Amniotic epithelial cell (primary cell): ENCODE data around the gene ADAMTS8.
"Not testable (repeated sequence)": the region's sequence is repeated elsewhere in the genome, so short reads cannot be mapped to it uniquely, and the experiment has no call there.

Experiments used
- DNase-seq: peaks from one replicate; pipeline ENCODE4 v3.0.0-alpha.2; 2010; ENCODE audit warnings: low read depth

ADAMTS8 gene

GRCh38 chr11:130439160-130439519, 10.7 kb upstream of the ADAMTS8 start:
- DNase-seq: no peak

- not testable (repeated sequence) for DNase-seq
Measured at GRCh38 chr11:130438401-130439159, 10.2 kb upstream of the ADAMTS8 start.

- no peak for DNase-seq
Measured at GRCh38 chr11:130437848-130438247, 9.4 kb upstream of the ADAMTS8 start.

- DNase-seq: no peak
Measured at GRCh38 chr11:130436171-130436570, 7.8 kb upstream of the ADAMTS8 start.

- DNase-seq: no peak
Measured at GRCh38 chr11:130435671-130436070, 7.3 kb upstream of the ADAMTS8 start.

- peak; percentile 67 for DNase-seq
Measured at GRCh38 chr11:130434521-130435223, 6.3 kb upstream of the ADAMTS8 start.

- DNase-seq: peak; percentile 20
Measured at GRCh38 chr11:130433357-130433756, 4.9 kb upstream of the ADAMTS8 start.

- DNase-seq: peak; percentile 27
Measured at GRCh38 chr11:130431801-130432200, 3.4 kb upstream of the ADAMTS8 start.

- DNase-seq: peak; percentile 54
Measured at GRCh38 chr11:130431331-130431773, 2.9 kb upstream of the ADAMTS8 start.

- no peak for DNase-seq
Measured at GRCh38 chr11:130429983-130430382, 1.6 kb upstream of the ADAMTS8 start.

- no peak for DNase-seq
Measured at GRCh38 chr11:130429120-130429681, 792 bp upstream of the ADAMTS8 start.

- DNase-seq: no peak
Measured at GRCh38 chr11:130427581-130428315, 661 bp downstream of the ADAMTS8 start.

- no peak for DNase-seq
Measured at GRCh38 chr11:130426837-130427341, 1.5 kb downstream of the ADAMTS8 start.

- no peak for DNase-seq
Measured at GRCh38 chr11:130426223-130426836, 2.1 kb downstream of the ADAMTS8 start.

- no peak for DNase-seq
Measured at GRCh38 chr11:130425156-130425555, 3.3 kb downstream of the ADAMTS8 start.

GRCh38 chr11:130424613-130425140, 3.7 kb downstream of the ADAMTS8 start:
- no peak for DNase-seq

- DNase-seq: no peak
Measured at GRCh38 chr11:130423541-130424142, 4.8 kb downstream of the ADAMTS8 start.

GRCh38 chr11:130422251-130422995, 6.0 kb downstream of the ADAMTS8 start:
- DNase-seq: no peak

GRCh38 chr11:130421697-130422096, 6.7 kb downstream of the ADAMTS8 start:
- no peak for DNase-seq

- no peak for DNase-seq
Measured at GRCh38 chr11:130421199-130421585, 7.2 kb downstream of the ADAMTS8 start.
